HG03135 (cell line): ENCODE data around the gene RNF121.

Source experiments
- ATAC-seq: cut with Tn5 transposase; IDR thresholded peaks from one replicate; pipeline ENCODE4 v1.9.1; 2021; ENCODE audit warnings: mild to moderate bottlenecking, moderate library complexity; ENCODE audit not compliant: unreplicated experiment

Gene RNF121

GRCh38 chr11:71979602-71980001 is 50.8 kb downstream of the RNF121 start:
- no peak for ATAC-seq

- ATAC-seq = no peak
Observed at GRCh38 chr11:71986131-71986530, 57.3 kb downstream of the RNF121 start.

DNA sequence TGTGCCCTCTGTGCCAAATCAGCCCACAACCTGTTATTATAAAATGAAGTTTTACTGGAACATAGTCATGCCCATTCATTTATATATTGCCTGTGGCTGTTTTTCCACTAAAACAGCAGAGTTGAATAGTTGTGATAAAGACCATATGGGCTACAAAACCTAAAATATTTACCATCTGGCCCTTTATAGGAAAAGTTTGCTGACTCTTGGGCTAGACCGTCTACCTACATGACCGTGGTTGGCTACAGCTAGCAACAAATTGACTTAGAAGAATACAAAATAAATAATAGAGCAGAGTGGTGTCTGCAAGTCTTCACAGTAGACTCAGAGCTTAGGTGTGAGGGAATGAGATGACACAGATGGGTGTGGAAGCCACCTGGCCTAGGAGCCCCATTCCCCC is 58.7 kb downstream of the RNF121 start:
- no peak for ATAC-seq

- ATAC-seq = no peak
Observed at GRCh38 chr11:71988050-71988449, 59.2 kb downstream of the RNF121 start.

GRCh38 chr11:71990701-71991100 is 61.9 kb downstream of the RNF121 start:
- ATAC-seq = no peak

- ATAC-seq = peak; percentile 61
Observed at GRCh38 chr11:71991494-71991893, 62.6 kb downstream of the RNF121 start.

DNA sequence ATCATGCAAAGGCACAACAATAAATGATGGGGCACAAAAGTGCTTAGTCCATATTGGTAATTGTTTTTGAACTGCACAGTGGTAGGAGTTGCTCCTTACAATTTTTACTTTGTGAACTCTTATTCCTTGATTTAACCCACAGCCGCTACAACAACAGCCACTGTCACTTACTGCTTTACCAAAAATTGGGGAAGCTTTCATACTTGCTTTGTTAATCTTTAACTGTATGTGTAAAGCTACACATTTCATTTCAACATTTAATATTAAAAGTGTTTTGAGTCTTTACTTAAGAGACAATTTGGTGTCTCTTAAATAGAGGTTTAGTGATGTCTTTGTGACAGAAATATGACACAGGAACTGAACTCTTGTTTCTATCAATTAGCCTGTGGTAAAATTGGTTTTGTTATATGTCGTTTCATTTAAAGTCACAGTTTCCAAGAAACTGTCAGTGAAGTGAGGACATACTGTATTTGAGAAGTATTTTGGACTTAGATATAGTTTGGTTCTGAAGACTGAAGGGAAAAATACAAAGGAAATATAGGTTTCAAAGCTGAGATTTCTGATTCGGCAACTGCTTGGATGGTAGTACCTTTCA is 63.4 kb downstream of the RNF121 start:
- no peak for ATAC-seq

DNA sequence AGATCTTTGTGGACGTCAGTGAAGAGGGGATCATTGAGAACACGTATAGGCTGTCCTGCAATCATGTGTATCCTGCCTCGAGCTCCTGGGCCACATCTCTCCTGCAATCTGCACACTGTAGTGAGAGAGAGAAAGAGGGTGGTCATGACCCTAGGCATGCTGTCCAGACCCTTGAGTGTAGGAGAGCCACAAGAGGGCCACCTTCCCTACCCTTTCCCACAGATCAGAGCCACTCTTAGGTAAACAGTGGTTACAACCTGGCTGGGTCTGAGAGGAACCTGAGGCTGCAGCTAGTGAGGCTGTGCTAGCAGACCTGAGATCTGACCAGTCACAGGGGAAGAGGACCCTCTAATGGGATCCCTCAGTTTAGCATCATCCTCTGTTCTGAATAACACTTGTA is 65.9 kb downstream of the RNF121 start:
- no peak for ATAC-seq

DNA sequence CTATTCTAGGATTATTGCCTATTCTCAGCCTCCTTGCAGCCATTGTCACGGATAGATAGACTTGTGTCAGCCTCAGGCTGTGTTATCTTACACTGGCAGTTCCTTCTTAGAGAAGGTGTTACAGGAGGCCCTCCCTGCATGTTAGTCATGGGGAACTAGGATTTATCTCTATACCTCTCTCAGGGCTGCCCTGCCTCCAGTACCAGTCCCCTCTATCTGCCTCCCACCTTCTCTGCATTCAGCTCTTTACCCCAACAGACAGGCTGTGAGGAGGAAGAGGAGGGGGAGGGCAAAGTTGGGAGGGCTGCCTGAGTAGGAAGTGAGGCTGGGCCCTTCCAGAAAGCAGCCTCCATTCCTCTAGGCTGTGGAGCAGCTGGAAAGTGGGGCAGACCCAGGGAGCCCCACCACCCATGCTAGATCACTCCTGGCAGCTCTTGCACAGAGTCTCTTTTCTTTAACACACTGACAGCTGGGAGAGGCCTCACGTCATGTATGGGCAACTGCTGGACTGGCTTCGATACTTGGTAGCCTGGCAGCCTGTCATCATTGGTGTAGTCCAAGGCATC is 67.0 kb downstream of the RNF121 start:
- ATAC-seq = no peak

GRCh38 chr11:71996517-71996916 is 67.7 kb downstream of the RNF121 start:
- no peak for ATAC-seq

DNA sequence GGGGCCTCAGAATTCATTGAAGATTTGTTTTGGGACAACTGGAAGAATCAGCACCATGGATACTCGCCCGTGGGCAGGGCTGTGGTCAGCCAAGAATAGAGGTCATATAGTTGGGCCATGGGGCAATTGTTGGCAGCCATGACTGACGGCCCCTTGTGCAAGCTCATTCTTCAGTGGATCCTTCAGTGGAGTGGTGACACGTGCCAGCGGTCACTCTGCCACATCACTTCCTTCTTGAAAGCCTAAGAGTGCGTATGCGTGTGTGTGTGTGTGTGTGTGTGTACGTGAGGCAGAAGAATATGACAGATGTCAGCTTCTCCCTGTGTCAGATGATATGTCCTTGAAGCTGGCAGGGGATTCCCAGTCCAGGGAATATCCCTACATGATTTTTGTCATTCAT is 68.1 kb downstream of the RNF121 start:
- ATAC-seq = no peak

DNA sequence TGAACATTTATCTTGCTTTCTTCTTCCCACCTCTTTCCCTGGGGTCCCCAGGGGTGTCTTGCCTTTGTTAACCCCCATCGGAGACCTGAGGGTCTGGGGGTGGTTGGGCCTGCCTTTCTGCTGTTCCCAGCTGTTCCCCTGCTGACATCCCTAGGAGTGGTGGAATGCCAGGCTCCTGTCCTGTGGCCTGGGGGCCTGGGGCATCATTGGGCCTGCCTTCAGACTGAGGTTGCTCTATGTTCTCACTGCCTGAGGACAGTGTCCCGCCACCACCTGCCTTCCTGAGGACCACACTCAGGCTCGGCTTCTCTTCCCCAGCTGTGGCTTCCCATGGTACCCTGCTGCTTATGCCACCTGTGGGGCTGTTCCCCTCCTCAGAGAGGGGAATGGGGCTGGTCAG is 68.7 kb downstream of the RNF121 start:
- ATAC-seq = no peak

GRCh38 chr11:71998061-71998460 is 69.2 kb downstream of the RNF121 start:
- no peak for ATAC-seq

GRCh38 chr11:71998649-71999310 is 69.9 kb downstream of the RNF121 start, which contains the start of gene IL18BP:
Gene IL18BP (plus strand): TSS chr11:71998909. CDS start chr11:71999985, 1,076 bp downstream.
- ATAC-seq = no peak

- ATAC-seq = no peak
Observed at GRCh38 chr11:71999362-71999761, 70.5 kb downstream of the RNF121 start.

DNA sequence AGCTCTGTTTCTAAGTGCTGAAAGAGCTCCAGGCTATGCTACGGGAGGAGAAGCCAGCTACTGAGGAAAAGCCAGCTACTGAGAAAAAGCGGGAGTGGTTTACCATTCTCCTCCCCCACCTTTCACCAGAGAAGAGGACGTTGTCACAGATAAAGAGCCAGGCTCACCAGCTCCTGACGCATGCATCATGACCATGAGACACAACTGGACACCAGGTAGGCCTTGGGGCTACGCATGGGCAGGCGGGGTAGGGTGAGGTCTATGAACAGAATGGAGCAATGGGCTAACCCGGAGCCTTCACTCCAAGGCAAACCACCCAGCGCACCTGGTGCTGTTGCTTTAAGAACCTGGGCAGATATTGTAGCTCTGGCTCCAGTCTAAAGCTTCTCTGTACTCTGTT is 71.0 kb downstream of the RNF121 start:
- ATAC-seq = no peak

DNA sequence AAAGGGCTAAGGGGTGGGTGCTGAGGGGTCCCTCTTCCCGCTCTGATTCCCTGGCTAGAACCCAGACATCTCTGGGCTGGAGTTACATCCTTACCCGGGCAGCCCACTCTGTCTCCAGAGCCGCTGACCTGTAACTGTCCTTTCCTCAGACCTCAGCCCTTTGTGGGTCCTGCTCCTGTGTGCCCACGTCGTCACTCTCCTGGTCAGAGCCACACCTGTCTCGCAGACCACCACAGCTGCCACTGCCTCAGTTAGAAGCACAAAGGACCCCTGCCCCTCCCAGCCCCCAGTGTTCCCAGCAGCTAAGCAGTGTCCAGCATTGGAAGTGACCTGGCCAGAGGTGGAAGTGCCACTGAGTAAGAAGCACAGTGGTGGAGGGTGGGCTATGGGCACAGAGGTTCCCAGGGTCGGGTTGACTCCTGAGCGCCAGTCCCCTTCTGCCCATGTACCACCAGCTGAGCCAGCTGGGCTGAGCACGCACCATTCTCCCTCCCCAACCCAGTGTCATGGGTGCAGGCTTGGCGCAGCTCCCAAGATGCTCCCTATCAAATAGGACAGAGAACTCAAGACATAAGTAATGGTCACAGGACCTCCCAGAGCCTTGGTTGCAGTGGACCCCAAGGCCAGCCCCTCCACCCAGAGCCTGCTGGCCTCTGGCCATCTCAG is 71.5 kb downstream of the RNF121 start:
- ATAC-seq = no peak

DNA sequence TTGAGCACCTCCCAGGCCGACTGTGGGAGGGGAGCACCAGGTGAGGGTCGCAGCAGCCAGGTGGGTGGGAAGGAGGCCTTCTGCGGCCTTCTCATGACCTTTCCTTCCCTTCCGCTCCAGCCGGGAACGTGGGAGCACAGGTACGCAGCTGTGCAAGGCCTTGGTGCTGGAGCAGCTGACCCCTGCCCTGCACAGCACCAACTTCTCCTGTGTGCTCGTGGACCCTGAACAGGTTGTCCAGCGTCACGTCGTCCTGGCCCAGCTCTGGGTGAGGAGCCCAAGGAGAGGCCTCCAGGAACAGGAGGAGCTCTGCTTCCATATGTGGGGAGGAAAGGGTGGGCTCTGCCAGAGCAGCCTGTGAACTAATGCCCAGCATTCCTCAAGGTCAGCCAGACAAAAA is 72.4 kb downstream of the RNF121 start:
- no peak for ATAC-seq

DNA sequence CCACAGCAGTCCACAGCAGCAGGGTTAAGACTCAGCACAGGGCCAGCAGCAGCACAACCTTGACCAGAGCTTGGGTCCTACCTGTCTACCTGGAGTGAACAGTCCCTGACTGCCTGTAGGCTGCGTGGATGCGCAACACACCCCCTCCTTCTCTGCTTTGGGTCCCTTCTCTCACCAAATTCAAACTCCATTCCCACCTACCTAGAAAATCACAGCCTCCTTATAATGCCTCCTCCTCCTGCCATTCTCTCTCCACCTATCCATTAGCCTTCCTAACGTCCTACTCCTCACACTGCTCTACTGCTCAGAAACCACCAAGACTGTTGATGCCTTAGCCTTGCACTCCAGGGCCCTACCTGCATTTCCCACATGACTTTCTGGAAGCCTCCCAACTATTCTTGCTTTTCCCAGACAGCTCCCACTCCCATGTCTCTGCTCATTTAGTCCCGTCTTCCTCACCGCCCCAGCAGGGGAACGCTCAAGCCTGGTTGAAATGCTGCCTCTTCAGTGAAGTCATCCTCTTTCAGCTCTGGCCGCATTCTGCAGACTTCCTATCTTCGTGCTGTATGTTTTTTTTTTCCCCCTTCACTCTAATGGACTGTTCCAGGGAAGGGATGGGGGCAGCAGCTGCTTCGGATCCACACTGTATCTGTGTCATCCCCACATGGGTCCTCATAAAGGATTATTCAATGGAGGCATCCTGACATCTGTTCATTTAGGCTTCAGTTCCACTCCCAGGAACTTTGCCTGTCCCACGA is 73.2 kb downstream of the RNF121 start:
- ATAC-seq = no peak

GRCh38 chr11:72002841-72003775 is 74.3 kb downstream of the RNF121 start:
- ATAC-seq = no peak
